GM19438 (cell line): ENCODE measurements around the gene TMEM208.

Experiments
- ATAC-seq: cut with Tn5 transposase; IDR thresholded peaks from one replicate; pipeline ENCODE4 v1.9.1; 2021; ENCODE audit warnings: low read depth; ENCODE audit not compliant: unreplicated experiment

Gene TMEM208

DNA sequence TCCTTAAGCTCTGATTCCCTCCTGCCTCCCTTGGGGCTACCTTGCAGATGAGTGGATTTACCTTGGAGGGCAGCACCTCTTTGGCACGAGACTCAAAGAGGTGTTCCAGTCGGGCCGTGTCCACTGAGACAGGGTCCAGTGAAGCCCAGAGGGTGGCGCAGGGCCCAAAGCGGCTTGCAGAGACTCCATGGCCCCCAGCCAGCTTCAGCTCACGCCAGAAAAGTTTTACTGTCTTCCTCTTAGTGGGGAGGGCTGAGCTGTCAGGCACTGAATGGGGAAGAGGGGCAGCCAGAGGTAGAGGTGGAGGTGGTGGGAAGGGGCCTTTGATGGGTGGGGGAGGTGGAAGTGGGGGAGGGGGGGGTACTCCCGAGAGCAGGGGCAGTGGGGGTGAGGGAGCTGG, 6.7 kb downstream of the TMEM208 start:
- ATAC-seq = no peak

DNA sequence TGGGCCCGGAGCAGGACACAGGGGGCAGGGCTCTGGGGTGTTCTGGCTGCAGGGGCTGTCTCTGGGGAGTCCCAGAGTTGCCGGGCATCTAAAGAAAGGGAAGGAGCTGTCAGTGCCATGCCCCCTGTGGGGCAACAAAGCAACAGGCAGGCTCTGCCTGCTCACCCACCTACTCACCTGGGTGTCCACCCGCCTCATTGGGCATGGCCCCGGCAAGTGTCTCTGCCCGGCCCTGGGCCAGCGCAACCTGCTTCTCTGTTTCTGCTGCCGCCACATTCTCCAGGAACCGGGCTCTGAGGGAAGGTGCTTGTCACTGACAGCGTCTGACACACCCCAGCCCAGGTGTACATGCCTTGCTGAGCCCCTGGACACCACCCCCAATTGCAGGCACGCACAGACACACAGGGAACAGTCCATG, 7.3 kb downstream of the TMEM208 start:
- no peak for ATAC-seq

DNA sequence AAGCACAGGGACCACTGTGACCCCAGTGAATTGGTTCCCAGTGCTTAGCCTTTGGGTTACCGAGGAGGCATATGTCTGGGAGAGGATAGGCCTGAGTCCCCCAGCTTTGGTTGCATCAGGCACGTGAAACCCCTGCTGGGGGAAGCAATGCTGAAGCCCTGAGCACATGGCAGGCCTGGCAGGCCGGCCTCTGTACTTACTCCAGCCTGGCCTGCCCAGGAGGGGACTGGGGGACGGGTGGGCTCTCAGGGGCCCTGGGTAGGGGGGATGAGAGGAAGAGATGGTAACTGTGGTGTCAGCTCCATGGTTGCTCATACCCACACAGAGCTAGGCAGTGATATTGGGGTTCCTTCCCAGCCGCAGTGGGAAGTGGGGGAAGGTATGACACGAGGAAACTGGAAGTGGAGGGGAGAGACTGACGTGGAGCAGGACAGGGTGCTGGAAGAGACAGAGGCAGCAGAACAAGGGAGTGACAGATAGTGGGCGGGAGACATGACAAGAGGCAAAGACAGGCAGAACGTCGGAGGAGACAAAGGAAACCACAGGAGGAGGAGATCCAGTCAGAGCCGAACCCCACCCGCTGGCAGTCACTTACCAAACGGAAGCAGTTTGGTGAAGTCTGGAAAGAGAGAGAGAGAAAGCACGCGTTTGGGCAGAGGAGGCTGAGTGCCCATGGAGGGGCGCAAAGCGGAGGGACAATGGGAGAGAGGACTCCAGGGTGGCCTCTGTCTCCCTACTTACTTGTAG, 9.1 kb downstream of the TMEM208 start:
- no peak for ATAC-seq

DNA sequence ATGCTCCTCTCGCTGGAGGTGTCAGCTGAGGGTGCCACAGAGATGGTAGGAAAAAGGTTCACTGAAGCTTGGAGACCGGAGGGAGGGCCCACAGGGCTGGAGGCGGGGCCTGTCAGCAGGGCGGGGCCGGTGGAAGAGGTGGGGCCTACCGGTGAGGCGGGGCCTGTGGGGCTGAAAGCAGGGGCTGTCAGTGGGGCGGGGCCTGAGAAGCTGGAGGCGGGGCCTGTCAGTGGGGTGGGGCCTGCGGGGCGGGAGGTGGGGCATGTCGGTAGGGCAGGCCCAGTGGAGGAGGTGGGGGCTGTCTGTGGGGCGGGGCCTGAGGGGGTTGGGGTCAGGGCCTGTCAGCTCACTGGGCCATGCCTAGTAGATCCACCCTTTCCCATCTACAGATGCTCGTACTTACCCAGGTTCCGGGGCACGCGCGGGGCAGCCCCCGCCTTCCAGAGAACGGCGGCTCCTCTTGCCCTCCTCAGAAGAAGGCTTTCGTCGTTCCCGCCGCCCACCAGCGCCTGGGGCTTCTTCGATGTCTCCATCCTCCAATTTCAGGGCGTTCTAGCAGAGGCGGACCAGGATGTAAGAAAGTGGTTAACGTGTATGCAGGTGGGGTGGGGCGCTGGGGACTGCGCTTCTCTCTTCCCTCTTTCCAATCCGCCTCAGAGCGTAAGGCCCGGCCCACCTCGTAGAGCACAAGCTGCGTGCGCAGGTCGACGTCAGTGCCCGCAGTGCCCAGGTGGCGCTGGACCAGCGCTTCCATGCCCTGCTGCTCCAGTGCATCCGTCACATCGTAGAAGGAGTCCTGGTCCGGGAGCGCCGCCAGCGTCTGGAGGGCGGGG, 9.8 kb downstream of the TMEM208 start:
- no peak for ATAC-seq

DNA sequence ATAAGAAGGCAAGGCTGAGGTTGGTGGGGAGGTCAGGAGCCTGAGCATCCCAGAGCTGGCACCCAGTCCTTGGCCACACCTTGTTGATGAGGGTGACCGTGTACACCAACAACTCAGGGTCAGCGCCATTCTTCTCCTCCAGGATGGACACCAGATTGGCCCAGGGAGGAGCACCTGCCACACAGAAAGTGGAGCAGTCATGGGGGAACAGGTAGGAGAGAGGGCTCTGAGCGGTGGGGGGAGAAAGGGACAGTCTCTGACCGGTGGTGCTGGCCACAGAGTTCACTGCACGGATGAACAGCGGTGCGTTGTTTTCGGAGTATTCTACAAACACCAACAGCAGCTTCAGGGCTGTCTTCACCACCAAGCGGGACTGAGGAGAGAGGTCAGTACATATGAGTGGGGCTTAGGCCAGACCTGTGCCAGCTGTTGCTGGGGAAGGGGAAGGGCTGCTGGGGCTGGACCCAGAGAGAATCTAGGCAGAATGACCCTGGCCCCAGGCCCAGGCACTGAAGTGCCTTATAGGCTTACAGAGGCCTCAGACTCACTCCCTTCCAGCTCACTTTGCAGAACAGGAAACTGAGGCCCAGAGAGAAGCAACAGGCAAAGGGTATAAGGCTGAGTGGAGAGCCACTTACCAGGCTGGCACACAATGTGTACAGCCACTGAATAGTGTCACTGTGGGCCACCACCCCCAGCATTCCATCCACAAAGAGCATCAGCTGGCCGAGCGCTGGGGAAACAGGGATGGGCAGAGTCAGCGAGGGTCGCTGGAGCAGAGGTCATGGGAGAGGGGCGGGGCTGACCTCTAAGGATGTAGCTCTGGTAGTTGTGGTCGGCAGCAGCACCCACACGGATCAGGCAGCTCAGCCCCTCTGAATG, 10.7 kb downstream of the TMEM208 start:
- ATAC-seq = no peak

DNA sequence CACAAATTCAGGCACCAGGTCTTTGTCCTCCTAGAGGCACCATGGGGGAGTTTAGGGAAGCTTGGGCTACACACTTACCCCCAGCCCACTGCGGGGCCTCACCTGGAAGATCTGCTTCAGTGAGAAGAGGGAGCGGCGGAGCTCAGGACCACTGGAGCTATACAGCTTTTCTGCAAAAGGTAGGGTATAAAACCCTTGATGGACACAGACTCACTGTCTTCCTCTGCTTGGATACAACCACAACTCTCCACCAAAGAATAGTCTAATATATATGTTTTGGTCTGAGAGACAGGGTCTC, 11.3 kb downstream of the TMEM208 start:
- ATAC-seq = no peak

DNA sequence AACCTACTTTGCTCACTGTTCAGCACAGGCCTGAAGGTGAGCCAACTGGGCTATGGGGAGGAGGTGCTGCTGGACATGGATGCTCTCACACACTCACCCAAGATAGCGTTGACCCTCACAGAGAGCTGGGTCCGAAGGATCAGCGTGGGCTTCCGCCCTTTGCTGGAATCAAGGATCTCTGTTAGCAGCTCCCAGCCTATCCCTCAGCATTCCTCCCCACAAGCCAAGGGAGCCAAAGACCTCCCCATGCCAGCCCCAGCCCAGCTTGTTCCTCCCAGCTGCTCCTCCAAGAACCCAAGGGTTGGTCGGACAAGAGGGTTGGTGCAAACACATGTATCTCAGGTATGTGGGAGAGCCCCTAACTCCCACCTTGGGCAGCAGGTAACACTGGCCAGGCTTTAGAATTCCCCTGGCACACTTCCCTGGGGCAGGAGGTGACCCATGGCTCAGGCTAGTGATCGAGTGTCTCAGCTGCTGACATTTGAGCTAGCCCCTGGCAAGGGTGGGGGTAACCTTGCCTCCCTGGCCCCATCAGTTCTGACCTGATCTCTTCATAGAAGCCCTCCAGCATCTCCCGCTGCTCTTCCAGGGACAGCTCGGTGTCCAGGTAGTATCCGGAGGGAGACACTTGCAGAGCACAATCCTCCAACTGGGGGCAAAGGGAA, 12.0 kb downstream of the TMEM208 start:
- no peak for ATAC-seq

DNA sequence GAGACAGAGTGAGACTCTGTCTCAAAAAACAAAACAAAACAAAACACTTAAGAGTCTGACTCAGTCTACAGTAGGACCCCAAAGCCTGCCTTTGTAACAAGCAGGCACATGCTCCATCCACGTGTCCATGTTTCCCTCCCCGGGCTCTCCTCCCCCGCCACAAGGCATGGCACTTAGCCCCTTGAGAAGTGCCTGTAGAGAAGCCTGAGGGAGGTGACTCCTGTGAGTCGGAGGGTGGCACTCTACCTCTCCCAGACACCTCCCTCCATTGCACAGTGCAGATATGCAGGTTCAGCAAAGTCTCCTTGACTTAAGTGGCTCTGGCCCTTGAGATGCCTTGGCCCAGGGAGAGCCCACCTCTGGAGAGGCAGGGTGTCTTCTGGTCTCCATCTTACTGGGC, 13.6 kb downstream of the TMEM208 start:
- no peak for ATAC-seq

DNA sequence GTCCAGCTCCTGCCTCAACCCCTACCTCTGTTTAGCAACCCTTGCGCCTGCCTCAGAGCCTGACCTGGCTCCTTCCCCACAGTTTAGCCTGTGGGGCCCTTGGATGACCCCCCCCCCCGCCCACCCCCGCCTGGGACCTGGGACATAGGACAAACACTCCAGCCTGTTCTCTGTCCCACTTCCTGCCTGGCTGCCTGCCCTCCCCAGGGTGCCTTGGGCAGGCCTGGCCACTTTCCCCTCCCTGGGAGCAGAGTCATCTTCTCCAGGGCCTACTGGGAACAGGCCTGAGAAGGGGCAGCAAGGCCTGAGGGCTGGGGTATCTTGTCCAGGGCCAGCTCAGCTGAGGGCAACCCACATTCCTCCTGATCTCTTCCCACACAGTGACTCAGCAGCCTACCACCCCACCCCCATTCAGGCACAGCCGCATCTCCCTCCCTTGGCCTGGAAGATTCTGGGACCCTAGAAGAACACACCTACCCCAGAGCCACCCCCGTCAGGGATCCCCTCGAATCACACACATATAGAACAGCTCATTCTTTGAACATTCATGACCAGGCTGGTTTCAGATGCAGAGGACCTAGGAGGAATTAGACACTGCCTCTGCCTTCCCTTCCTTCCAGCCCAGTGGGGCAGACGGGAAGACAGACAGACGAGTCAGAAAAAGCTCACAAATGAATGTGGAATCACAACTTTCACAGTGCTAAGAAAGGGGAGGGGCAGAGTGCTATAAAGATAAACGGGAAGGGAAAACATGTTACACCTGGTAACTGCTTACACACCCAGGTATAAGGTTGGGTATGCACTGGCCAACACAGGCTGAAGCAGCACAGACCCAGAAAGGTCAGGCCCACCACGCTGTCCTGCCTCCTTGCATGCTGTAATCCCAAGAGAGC, 14.3 kb downstream of the TMEM208 start:
- no peak for ATAC-seq

DNA sequence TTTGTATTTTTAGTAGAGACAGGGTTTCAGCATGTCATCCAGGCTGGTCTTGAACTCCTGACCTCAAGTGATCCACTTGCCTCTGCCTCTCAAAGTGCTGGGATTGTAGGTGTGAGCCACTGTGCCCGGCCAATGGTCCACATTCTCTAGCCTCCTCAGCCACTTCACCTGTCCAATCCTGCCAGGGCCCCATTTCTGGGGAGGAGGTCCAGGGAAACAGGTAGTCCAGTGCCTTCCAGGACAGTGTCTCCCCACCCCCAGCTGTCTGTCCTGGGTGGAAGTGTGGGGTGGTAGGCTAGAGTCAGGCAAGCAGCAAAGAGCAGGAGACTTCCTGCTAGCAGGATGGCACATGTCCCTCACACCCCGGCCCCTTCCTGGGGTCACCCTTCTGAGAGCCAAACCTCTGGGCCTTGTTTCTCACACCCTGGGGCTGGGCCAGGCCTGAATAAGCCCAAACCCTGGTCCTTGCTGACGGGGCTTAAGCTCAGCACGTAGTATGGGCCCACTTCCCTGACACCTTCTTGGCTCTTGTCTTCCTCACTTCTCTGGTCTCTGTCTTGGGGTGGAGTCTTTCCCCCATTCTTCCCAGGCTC, 15.3 kb downstream of the TMEM208 start:
- no peak for ATAC-seq

DNA sequence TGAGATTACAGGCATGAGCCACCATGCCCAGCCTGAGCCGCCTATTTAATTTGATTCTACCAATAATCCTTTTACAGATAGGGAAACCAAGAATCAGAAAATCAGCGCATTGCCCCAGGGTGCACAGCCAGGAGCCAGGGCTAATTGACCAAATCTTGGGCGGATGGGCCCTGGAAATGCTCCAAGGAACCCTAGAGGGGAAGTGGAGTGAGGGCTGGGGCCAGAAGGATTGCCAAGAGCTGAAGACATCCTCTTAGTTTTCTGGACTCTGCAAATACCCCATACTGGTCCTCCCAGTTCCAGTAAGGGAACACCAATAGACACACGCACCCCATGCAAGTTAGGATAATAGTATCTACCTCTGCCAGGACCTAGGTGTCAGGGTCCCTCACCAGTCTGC, 16.6 kb downstream of the TMEM208 start:
- no peak for ATAC-seq

DNA sequence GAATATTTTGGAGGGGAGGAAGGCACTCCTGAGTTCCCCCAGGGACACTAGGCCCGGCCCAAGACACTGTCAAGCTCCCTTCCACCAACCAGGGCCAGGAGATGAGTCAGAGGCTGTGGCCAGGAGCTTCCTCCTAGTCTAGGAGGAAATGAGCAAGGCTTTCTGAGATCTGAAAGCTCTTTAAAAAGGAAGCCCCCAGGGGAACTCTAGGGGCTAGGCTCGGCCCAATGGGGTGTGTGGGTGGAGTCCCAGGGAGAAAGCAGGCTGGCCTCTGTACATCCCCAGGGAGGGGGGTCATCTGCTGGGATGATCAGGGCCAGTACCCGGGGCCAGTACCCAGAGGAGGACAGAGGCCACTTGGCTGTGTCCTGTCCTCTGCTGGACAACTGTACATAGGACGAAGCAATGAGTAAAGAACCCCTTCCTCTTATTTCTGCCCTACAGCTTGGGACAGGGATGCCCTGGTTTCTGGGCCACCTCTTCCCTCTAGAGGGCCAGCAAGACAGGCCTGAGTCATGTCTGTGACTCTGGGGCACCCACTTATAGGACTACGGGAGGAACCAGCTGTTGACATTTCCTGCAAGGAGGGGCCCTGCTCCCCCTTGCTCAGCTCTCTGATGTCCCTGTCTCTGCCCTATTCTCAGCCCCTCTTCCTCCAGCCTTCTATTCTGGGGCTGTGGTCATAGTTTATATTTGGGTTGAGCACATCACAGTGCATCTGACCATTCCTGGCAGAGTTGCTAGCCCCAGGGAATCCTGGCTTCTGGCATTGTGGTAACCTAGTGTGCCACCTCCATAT, 17.7 kb downstream of the TMEM208 start:
- peak; percentile 42 for ATAC-seq

DNA sequence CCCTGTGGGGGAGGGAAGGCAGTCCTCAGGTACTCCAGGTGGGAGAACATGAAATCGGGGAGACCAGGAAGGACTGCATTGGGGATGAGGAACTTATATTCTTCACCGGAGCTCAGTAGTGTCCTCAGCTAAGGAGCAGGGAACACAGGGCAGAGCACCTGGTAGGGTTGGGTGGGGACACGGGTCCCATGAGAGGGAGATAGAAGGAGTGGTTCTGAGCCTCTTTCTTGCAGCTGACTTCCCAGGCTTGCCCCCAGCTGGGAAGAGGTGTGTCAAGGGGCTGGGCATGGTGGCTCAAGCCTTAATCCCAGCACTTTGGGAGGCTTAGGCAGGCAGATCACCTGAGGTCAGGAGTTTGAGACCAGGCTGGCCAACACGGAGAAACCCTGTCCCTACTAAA, 18.3 kb downstream of the TMEM208 start:
- ATAC-seq = no peak

DNA sequence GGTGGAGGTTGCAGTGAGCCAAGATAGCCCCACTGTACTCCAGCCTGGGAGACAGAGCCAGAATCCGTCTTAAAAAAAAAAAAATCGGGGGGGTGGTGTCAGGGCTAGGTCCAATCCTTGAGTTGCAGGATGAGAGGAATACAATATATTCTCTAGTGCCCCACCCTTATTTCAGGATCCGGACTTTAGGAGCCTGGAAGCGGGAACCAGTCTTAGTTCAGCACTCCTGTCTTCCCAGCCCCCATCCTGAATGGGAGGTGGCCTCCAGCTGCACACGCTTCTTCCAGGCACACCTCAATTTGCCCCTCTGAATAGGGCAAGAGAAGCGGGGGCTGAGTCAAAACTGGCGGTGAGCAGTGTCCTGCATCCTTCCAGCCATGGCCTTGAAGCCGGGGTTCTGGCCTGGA, 18.7 kb downstream of the TMEM208 start:
- ATAC-seq = no peak

DNA sequence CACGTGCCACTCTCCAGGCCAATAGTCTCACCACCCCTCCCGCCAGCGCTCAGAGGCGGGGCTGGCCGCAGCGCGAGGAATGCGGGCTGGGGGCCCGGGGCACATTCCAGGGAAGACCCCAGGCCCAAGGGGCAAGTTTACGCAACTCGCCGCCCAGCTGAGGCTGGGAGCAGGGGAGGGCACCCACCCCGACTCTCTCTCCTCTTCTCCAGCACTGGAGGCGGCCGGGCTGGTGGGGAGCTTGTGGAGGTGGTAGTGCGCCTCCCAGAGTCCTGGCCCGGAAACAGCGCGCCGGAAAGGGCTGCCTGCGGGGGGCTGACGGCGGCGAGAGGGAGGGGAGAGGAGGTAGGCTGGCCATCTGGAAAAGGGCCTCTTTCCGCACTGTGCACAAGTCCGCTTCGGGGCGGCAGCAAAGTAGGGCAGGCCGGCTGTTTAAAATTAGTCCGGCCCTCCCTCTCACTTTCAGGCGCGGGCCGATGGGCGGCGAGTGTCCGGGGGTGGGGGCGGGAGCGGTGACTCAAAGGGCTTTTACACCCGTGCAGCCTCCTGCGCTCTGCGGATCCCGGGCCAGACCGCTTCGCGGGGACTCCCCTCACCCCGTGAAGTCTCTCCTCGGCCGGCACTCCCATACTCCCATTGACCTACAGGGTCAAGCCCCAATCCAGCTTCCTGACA, 19.3 kb downstream of the TMEM208 start:
- peak; percentile 14 for ATAC-seq

DNA sequence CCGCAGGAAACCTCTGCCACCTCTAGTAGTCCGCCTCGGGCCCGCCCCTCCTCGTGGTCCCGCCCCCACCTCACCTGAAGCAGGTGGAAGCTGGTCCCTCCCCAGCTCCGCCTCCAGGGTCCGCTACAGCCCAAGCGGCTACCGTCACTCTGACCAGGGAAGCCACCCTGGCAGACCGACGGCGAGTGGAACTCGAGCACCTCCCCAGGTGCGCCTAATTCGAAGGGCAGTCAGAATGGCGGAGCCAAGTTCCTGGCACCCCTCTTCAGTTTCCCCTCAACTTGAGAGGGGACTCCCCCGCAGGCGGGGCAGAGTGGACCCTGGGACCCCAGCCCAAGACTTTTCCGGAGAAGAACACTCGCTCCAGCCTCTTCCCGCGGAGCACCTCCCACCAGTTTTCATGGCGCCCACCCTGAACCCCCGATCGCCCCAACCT, 19.8 kb downstream of the TMEM208 start:
- ATAC-seq = peak; percentile 9

DNA sequence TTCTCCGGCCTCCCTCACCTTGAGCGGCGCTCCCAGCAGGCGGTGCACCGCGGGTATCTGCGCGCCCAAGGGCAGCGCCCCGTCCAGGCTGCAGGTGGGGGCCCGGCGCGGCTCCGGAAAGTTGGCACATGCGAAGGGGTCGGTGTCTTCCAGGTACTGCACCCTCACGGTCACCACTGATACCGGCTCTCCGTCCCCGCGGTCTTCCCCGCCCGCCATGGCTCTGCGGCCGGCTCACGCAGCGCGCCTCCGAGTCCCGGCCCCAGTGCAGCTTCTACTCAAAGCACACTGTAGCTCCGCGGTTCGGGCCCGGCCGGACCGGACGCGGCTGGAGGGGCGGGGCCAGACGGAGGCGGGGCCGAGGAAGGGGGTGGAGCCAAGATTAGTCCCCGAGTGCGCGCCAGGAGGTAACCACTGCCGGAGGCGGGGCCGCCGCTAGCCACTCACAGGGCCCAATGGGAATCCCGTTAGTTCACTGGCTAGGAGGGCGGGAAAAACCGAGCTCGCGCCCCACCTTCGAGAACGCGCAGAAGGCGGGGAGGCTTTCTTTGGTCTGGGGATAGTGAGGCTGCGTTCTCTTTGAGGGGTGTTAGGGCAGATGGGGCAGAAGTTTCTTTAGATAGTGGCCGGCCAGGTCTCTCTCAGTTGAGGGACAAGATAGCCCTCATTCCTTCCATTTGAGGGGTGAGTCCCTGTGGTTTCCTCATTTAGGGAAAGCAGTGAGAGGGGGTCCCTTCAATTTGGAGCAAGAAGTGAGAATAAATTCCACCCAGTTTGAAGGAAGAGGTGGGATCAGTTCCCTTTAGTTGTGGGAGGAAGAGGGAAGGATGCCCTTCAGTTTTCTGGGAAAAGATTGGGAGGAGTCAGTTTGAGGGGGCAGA, 20.5 kb downstream of the TMEM208 start, which contains the start of gene FHOD1:
Gene FHOD1 (minus strand): TSS at position 290 of the 881 bp plus-strand sequence. CDS start 71 bp downstream, at position 219.
- ATAC-seq = peak; percentile 43
